LHCN-M2 (cell line): ENCODE data around the gene MIEN1. TPM values are rescaled to one million over a fixed set of nuclear protein-coding genes. Genes with fewer than 3 reads are reported as not detected.
"Not testable (repeated sequence)": the region's sequence is repeated elsewhere in the genome, so short reads cannot be mapped to it uniquely, and the experiment has no call there.

Experiments
- DNase-seq: peaks from one replicate; pipeline ENCODE4 v3.0.0-alpha.2; 2012; ENCODE audit warnings: low read depth
- total RNA-seq: library from RNA; depleted of rRNA; stranded (reverse); fragments of >200 nt; gene quantifications from 2 replicates; pipeline ENCODE4 v1.2.3, GENCODE V29; 2014

The MIEN1 gene
- total RNA-seq, 1 experiment from 2014 or later, result 68.3 TPM

- no peak for DNase-seq
Observed at GRCh38 chr17:39716879-39717536, 13.3 kb downstream of the MIEN1 start.

GRCh38 chr17:39716073-39716818, 14.1 kb downstream of the MIEN1 start:
- DNase-seq, result no peak

GRCh38 chr17:39715375-39716072, 14.8 kb downstream of the MIEN1 start:
- no peak for DNase-seq

GRCh38 chr17:39714234-39714633, 16.1 kb downstream of the MIEN1 start:
- DNase-seq, result no peak

GRCh38 chr17:39711851-39712250, 18.5 kb downstream of the MIEN1 start:
- DNase-seq, result no peak

- not testable (repeated sequence) for DNase-seq
Observed at GRCh38 chr17:39711071-39711470, 19.3 kb downstream of the MIEN1 start.

GRCh38 chr17:39709998-39710964, 20.1 kb downstream of the MIEN1 start:
- no peak for DNase-seq

GRCh38 chr17:39709319-39709997, 20.9 kb downstream of the MIEN1 start:
- no peak for DNase-seq

- DNase-seq, result no peak
Observed at GRCh38 chr17:39706921-39707337, 23.4 kb downstream of the MIEN1 start.

- no peak for DNase-seq
Observed at GRCh38 chr17:39706383-39706782, 23.9 kb downstream of the MIEN1 start.

- no peak for DNase-seq
Observed at GRCh38 chr17:39705786-39706348, 24.5 kb downstream of the MIEN1 start.

GRCh38 chr17:39704821-39705551, 25.3 kb downstream of the MIEN1 start:
- no peak for DNase-seq

- no peak for DNase-seq
Observed at GRCh38 chr17:39703913-39704312, 26.4 kb downstream of the MIEN1 start.

- no peak for DNase-seq
Observed at GRCh38 chr17:39702901-39703893, 27.1 kb downstream of the MIEN1 start.

- no peak for DNase-seq
Observed at GRCh38 chr17:39701784-39702422, 28.4 kb downstream of the MIEN1 start.

GRCh38 chr17:39701012-39701783, 29.1 kb downstream of the MIEN1 start:
- DNase-seq, result no peak
